B cell (primary cell): ENCODE measurements around the gene CXCL3. TPM values are rescaled to one million over a fixed set of nuclear protein-coding genes. Genes with fewer than 3 reads are reported as not detected.

Experiments used
- ATAC-seq: fragments of 200-7000 bp; cut with Tn5 transposase; one replicate; pipeline ENCODE4 v1.10.0; 2021; ENCODE audit warnings: low read depth, mild to moderate bottlenecking, moderate number of reproducible peaks, moderate library complexity
- CTCF ChIA-PET: fragments of 350-600 bp; sonication (Branson Sonifier 250); formaldehyde crosslinking; loops from one replicate; lab custom pipeline; 2021; ENCODE audit warnings: antibody characterized with exemption, inconsistent platforms; lab: Charles Lee
- POLR2A ChIA-PET: fragments of 350-600 bp; sonication (Branson Sonifier 250); formaldehyde crosslinking; loops from one replicate; lab custom pipeline; 2021; ENCODE audit warnings: antibody characterized with exemption; lab: Charles Lee
- DNase-seq: peaks from one replicate; pipeline ENCODE4 v3.0.0; 2013
- H2AFZ ChIP-seq: 2 replicates; pipeline ENCODE4 v1.6.1; 2012; ENCODE audit warnings: mild to moderate bottlenecking, low read depth, low read length; ENCODE audit not compliant: insufficient read depth, poor library complexity, severe bottlenecking
- H3K27ac ChIP-seq, 2 donors: 1 replicate in 1 of 2; 2 replicates in 1 of 2; pipeline ENCODE4 v1.5.1; 2012 to 2013; ENCODE audit warnings: low read length in 2 of 2, mild to moderate bottlenecking in 2 of 2, moderate library complexity in 1 of 2
- H3K27me3 ChIP-seq, 4 experiments: fragments of 200-600 bp in 1 of 4; sonication (generic) in 1 of 4; replicated peaks in 1 of 4; 1 replicate in 2 of 4; 2 replicates in 2 of 4; pipeline versions ENCODE4 v1.6.1 to v1.7.0; 2013 to 2016; ENCODE audit warnings: low read length in 3 of 4, mild to moderate bottlenecking in 2 of 4, mixed read lengths in 1 of 4, moderate library complexity in 1 of 4; ENCODE audit not compliant: insufficient read depth in 4 of 4, control insufficient read depth in 3 of 4; ENCODE audit errors: control extremely low read depth in 1 of 4
- H3K36me3 ChIP-seq, 2 experiments: replicated peaks in 1 of 2; 1 replicate in 1 of 2; 2 replicates in 1 of 2; pipeline versions ENCODE4 v1.6.1 to v1.7.1; 2013; ENCODE audit warnings: low read length in 1 of 2; ENCODE audit not compliant: insufficient read depth in 2 of 2, control insufficient read depth in 1 of 2; ENCODE audit errors: control extremely low read depth in 1 of 2, extremely low read depth in 1 of 2
- H3K4me1 ChIP-seq, 2 donors: fragments of 200-600 bp in 1 of 2; sonication (generic) in 1 of 2; 1 replicate in 1 of 2; 2 replicates in 1 of 2; pipeline versions ENCODE4 v1.5.1 to v1.6.1; 2013 to 2017; ENCODE audit warnings: low read length in 2 of 2; ENCODE audit not compliant: control insufficient read depth in 2 of 2, insufficient read depth in 2 of 2
- H3K4me2 ChIP-seq: replicated peaks from 2 replicates; pipeline ENCODE3; 2012; ENCODE audit warnings: mild to moderate bottlenecking, low read depth, low read length; ENCODE audit not compliant: poor library complexity, severe bottlenecking
- H3K4me3 ChIP-seq, 5 experiments: fragments of 200-600 bp in 1 of 5; sonication (generic) in 1 of 5; 1 replicate in 3 of 5; 2 replicates in 2 of 5; pipeline versions ENCODE4 v1.5.1 to v1.7.0; 2011 to 2016; ENCODE audit warnings: low read length in 4 of 5, mild to moderate bottlenecking in 4 of 5, low read depth in 2 of 5, control low read depth in 1 of 5, moderate library complexity in 1 of 5; ENCODE audit not compliant: insufficient read depth in 1 of 5; ENCODE audit errors: control extremely low read depth in 1 of 5, extremely low read depth in 1 of 5
- H3K79me2 ChIP-seq: fragments of 200-600 bp; sonication (generic); one replicate; pipeline ENCODE4 v1.6.0; 2016; ENCODE audit warnings: low read length; ENCODE audit not compliant: control insufficient read depth, insufficient read depth
- H3K9ac ChIP-seq: fragments of 200-600 bp; sonication (generic); 2 replicates; pipeline ENCODE4 v1.6.1; 2017; ENCODE audit warnings: mild to moderate bottlenecking, low read length, moderate library complexity
- H3K9me3 ChIP-seq, 3 donors: one replicate each; pipeline versions ENCODE4 v1.6.1 to v1.7.1; 2013; ENCODE audit warnings: low read length in 2 of 3; ENCODE audit not compliant: control insufficient read depth in 2 of 3, insufficient read depth in 1 of 3; ENCODE audit errors: control extremely low read depth in 1 of 3
- H4K20me1 ChIP-seq: 2 replicates; pipeline ENCODE4 v1.6.0; 2012; ENCODE audit warnings: mild to moderate bottlenecking, low read length; ENCODE audit not compliant: insufficient read depth, control insufficient read depth, poor library complexity, severe bottlenecking
- H3K27ac Mint-ChIP-seq: one replicate; pipeline ENCODE4 v1.8.0; 2021; ENCODE audit warnings: mixed read lengths
- H3K27me3 Mint-ChIP-seq: one replicate; pipeline ENCODE4 v1.8.0; 2021; ENCODE audit warnings: mixed read lengths
- H3K4me1 Mint-ChIP-seq: one replicate; pipeline ENCODE4 v1.8.0; 2021; ENCODE audit warnings: mixed read lengths
- H3K4me3 Mint-ChIP-seq: one replicate; pipeline ENCODE4 v1.8.0; 2021; ENCODE audit warnings: mixed read lengths
- H3K9me3 Mint-ChIP-seq: one replicate; pipeline ENCODE4 v1.8.0; 2022; ENCODE audit warnings: mixed read lengths; ENCODE audit not compliant: insufficient read depth
- EZH2 ChIP-seq: IDR thresholded peaks from 2 replicates; pipeline ENCODE4 v1.6.1; 2012; ENCODE audit warnings: borderline replicate concordance, low read depth, mild to moderate bottlenecking, moderate library complexity, low read length; ENCODE audit not compliant: insufficient read depth, poor library complexity, severe bottlenecking
- WGBS: methylation state at CpG from one replicate; pipeline ENCODE4 v1.1.5; 2013; ENCODE audit warnings: missing lambda C conversion rate; ENCODE audit not compliant: insufficient coverage; 5-methylcytosine and 5-hydroxymethylcytosine counted together
- intact Hi-C: fragments of 100-400 bp; cut with micrococcal nuclease; formaldehyde crosslinking; loops from one replicate; pipeline ENCODE4 v1.10.0; 2022
- polyA plus RNA-seq: library from polyadenylated mRNA; depleted of rRNA; stranded (reverse); fragments of >200 nt; gene quantifications from 2 replicates; pipeline ENCODE4 v1.2.3, GENCODE V29; 2012
- total RNA-seq, 2 donors: library from RNA; stranded (reverse); fragments of 120-200 nt in 1 of 2; gene quantifications; 1 replicate in 1 of 2; 2 replicates in 1 of 2; pipeline versions ENCODE4 v1.2.3 to v1.2.4, GENCODE V29; 2013 to 2022
- TF ChIP-seq, protein P1 (sequence below): fragments of 200-600 bp; IDR thresholded peaks from one replicate; pipeline ENCODE4 v1.8.0; 2022; ENCODE audit warnings: antibody characterized with exemption, mild to moderate bottlenecking

CXCL3 gene
- total and polyA plus RNA-seq, 2 donors (not counting 1 experiment from before 2014, with no cell fraction given): not detected

DNA sequence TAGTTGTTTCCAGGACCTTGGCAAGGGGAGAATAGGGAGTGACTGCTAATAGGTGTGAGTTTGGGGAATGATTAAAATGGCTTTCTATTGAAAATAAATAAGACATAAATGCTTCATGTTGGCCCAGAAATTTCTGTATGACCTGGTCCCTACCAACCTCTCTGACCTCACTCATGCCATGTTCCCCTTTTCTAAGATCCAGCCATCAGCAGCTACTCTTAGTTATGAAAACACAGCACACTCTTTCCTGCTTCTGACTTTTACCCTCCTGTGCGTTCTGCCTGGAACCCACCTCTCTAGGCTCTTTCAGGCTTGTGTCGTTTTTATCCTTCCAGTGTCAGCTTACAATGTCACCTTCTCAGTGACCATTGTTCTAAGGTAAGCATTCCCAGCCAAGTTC is 25.2 kb downstream of the CXCL3 start:
- Histone ChIP-seq H3K4me3 (no peak overlapping the region), H3K4me2 (no peak overlapping the region), H3K79me2 (no peaks in the 10 kb centered on the region), H3K4me1 (no peaks in the 10 kb centered on the region), H2AFZ (no peak overlapping the region), H3K36me3 (no peaks in the 10 kb centered on the region), H3K9ac (no peak overlapping the region), H3K9me3 (no peaks in the 10 kb centered on the region), H4K20me1 (no peaks in the 10 kb centered on the region), H3K27me3 (no peaks in the 10 kb centered on the region), H3K27ac (no peak overlapping the region)
- 88% methylated on average over 2 of the region's 2 CpGs for WGBS
- TF ChIP-seq, protein P1, sequence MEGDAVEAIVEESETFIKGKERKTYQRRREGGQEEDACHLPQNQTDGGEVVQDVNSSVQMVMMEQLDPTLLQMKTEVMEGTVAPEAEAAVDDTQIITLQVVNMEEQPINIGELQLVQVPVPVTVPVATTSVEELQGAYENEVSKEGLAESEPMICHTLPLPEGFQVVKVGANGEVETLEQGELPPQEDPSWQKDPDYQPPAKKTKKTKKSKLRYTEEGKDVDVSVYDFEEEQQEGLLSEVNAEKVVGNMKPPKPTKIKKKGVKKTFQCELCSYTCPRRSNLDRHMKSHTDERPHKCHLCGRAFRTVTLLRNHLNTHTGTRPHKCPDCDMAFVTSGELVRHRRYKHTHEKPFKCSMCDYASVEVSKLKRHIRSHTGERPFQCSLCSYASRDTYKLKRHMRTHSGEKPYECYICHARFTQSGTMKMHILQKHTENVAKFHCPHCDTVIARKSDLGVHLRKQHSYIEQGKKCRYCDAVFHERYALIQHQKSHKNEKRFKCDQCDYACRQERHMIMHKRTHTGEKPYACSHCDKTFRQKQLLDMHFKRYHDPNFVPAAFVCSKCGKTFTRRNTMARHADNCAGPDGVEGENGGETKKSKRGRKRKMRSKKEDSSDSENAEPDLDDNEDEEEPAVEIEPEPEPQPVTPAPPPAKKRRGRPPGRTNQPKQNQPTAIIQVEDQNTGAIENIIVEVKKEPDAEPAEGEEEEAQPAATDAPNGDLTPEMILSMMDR: no peak
- TF ChIP-seq EZH2: no peak
- peaks cover 5% of the 10 kb centered on the region for H3K27me3 Mint-ChIP-seq
- H3K4me1 Mint-ChIP-seq: no peaks in the 10 kb centered on the region
- ChIA-PET CTCF (no interaction called here), POLR2A (no interaction called here)
- intact Hi-C loops: no loop called here
- DNase-seq (no peak), ATAC-seq (no peak)
- H3K27ac Mint-ChIP-seq: no peak overlapping the region
- H3K4me3 Mint-ChIP-seq: no peak overlapping the region
- no peaks in the 10 kb centered on the region for H3K9me3 Mint-ChIP-seq

DNA sequence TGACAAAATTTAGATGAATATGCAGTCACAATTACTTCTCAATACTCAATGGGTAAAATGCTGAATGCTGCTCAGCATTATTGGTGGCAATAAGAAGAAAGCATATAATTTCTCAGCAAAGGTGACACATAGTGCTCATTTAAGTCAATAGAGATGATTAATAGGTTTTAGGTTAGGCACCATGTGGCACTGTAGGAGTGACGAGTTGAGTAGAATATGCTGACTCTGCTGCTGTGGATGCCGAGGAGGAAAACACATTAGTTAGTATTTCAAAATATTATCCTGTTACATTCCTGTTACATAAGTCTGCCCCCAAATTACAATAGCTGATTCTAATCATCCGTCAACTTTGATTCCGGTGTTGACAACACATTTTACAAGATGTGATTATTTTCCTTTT is 26.4 kb downstream of the CXCL3 start:
- no peaks in the 10 kb centered on the region for H3K27me3 ChIP-seq
- H3K9ac ChIP-seq: no peak overlapping the region
- no peak overlapping the region for H3K4me3 ChIP-seq
- CTCF ChIA-PET: no interaction called here
- H3K4me2 ChIP-seq: no peak overlapping the region
- no peaks in the 10 kb centered on the region for H3K9me3 ChIP-seq
- no peaks in the 10 kb centered on the region for H3K9me3 Mint-ChIP-seq
- DNase-seq: no peak
- no peaks in the 10 kb centered on the region for H3K79me2 ChIP-seq
- H3K4me1 Mint-ChIP-seq: no peaks in the 10 kb centered on the region
- H3K36me3 ChIP-seq: no peaks in the 10 kb centered on the region
- H3K27ac ChIP-seq: no peak overlapping the region
- intact Hi-C loops: no loop called here
- H3K4me3 Mint-ChIP-seq: no peak overlapping the region
- no peak for TF ChIP-seq EZH2
- TF ChIP-seq, protein P1: no peak
- no peak overlapping the region for H3K27ac Mint-ChIP-seq
- POLR2A ChIA-PET: no interaction called here
- no peaks in the 10 kb centered on the region for H4K20me1 ChIP-seq
- peaks cover 5% of the 10 kb centered on the region for H3K27me3 Mint-ChIP-seq
- no peak for ATAC-seq
- H3K4me1 ChIP-seq: no peaks in the 10 kb centered on the region
- WGBS: no CpG with 5 or more reads among the region's 4 CpGs
- no peak overlapping the region for H2AFZ ChIP-seq
